ENCODE results near the gene PON2. TPM values are rescaled to one million over a fixed set of nuclear protein-coding genes. Genes with fewer than 3 reads are reported as not detected.

Gene PON2
- total and polyA plus RNA-seq, 2 experiments from 2014 or later = 39.4 to 42.4 TPM

- TF ChIP-seq CREB1 (CRISPR knock-in tag; IDR thresholded peaks at IDR 0.05; ENCODE audit: low read depth) (no peak), EZH2phosphoT487 (IDR thresholded peaks at IDR 0.05; ENCODE audit: unreplicated experiment) (no peak), ZNF331 (CRISPR knock-in tag; IDR thresholded peaks at IDR 0.05; ENCODE audit: low read depth) (no peak)
Observed at GRCh38 chr7:95430864-95431263, 4.0 kb downstream of the PON2 start (continued).

GRCh38 chr7:95429241-95429990 is 5.4 kb downstream of the PON2 start:
- no peak for ATAC-seq
- peaks cover 34% of the 10 kb centered on the region for H3K4me1 ChIP-seq (ENCODE audit: insufficient read depth)

More at GRCh38 chr7:95429241-95429990, 5.4 kb downstream of the PON2 start:
- Histone ChIP-seq H3F3A (replicated peaks; ENCODE audit: low read depth) (no peaks in the 10 kb centered on the region), H3K4me2 (no peak overlapping the region), H3K27ac (ENCODE audit: low read depth) (no peak overlapping the region), H3K9me2 (ENCODE audit: insufficient read depth) (no peaks in the 10 kb centered on the region), H3K4me3 (no peak overlapping the region), H4K20me1 (replicated peaks; ENCODE audit: insufficient read depth) (no peaks in the 10 kb centered on the region), H3K79me2 (replicated peaks; ENCODE audit: insufficient read depth) (peaks cover 30% of the 10 kb centered on the region), H3K27me3 (ENCODE audit: insufficient read depth) (no peaks in the 10 kb centered on the region), H3K36me3 (ENCODE audit: insufficient read depth) (no peaks in the 10 kb centered on the region; the same call in 1 of the 2 replicates), H2AFZ (no peak overlapping the region)
- no peaks in the 10 kb centered on the region for H3K9me3 Mint-ChIP-seq
- H3K27ac Mint-ChIP-seq = no peak overlapping the region
- DNase-seq (ENCODE audit: low spot score) = no peak
- H3K36me3 Mint-ChIP-seq (ENCODE audit: low read depth) = peaks cover 16% of the 10 kb centered on the region; the same call in 2 of the 3 replicates
- H3K4me1 Mint-ChIP-seq = peaks cover 25% of the 10 kb centered on the region
- TF ChIP-seq CTCF (conservative IDR thresholded peaks at IDR 0.05; ENCODE audit: low read depth in 2 of 2) = no peak
- TF ChIP-seq REST (IDR thresholded peaks at IDR 0.05; ENCODE audit: unreplicated experiment) = no peak
- TF ChIP-seq NANOG (IDR thresholded peaks at IDR 0.05; ENCODE audit: borderline replicate concordance) = no peak
- no peak for TF ChIP-seq ZNF114 (CRISPR knock-in tag; IDR thresholded peaks at IDR 0.05)
- no peak for TF ChIP-seq EZH2 (IDR thresholded peaks at IDR 0.05; ENCODE audit: low read depth, unreplicated experiment)
- no peak for TF ChIP-seq EZH2phosphoT487 (IDR thresholded peaks at IDR 0.05; ENCODE audit: unreplicated experiment)
- no peak for TF ChIP-seq POLR2AphosphoS5 (IDR thresholded peaks at IDR 0.05; ENCODE audit: low read depth)
- TF ChIP-seq CREB1 (CRISPR knock-in tag; IDR thresholded peaks at IDR 0.05; ENCODE audit: low read depth) = no peak
- no peak overlapping the region for H3K4me3 Mint-ChIP-seq
- H3K27me3 Mint-ChIP-seq (ENCODE audit: insufficient read depth, low read depth, poor library complexity) = peaks cover 4% of the 10 kb centered on the region
